HG02981 (cell line): ENCODE results near the gene CAPRIN2.
A peak's percentile ranks its signal among the peaks of the same experiment; 100 is the strongest.

Experiments used
- ATAC-seq: cut with Tn5 transposase; IDR thresholded peaks from one replicate; pipeline ENCODE4 v1.9.1; 2021; ENCODE audit warnings: mild to moderate bottlenecking, moderate library complexity; ENCODE audit not compliant: unreplicated experiment

Gene CAPRIN2, protein sequence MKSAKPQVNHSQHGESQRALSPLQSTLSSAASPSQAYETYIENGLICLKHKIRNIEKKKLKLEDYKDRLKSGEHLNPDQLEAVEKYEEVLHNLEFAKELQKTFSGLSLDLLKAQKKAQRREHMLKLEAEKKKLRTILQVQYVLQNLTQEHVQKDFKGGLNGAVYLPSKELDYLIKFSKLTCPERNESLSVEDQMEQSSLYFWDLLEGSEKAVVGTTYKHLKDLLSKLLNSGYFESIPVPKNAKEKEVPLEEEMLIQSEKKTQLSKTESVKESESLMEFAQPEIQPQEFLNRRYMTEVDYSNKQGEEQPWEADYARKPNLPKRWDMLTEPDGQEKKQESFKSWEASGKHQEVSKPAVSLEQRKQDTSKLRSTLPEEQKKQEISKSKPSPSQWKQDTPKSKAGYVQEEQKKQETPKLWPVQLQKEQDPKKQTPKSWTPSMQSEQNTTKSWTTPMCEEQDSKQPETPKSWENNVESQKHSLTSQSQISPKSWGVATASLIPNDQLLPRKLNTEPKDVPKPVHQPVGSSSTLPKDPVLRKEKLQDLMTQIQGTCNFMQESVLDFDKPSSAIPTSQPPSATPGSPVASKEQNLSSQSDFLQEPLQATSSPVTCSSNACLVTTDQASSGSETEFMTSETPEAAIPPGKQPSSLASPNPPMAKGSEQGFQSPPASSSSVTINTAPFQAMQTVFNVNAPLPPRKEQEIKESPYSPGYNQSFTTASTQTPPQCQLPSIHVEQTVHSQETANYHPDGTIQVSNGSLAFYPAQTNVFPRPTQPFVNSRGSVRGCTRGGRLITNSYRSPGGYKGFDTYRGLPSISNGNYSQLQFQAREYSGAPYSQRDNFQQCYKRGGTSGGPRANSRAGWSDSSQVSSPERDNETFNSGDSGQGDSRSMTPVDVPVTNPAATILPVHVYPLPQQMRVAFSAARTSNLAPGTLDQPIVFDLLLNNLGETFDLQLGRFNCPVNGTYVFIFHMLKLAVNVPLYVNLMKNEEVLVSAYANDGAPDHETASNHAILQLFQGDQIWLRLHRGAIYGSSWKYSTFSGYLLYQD

DNA sequence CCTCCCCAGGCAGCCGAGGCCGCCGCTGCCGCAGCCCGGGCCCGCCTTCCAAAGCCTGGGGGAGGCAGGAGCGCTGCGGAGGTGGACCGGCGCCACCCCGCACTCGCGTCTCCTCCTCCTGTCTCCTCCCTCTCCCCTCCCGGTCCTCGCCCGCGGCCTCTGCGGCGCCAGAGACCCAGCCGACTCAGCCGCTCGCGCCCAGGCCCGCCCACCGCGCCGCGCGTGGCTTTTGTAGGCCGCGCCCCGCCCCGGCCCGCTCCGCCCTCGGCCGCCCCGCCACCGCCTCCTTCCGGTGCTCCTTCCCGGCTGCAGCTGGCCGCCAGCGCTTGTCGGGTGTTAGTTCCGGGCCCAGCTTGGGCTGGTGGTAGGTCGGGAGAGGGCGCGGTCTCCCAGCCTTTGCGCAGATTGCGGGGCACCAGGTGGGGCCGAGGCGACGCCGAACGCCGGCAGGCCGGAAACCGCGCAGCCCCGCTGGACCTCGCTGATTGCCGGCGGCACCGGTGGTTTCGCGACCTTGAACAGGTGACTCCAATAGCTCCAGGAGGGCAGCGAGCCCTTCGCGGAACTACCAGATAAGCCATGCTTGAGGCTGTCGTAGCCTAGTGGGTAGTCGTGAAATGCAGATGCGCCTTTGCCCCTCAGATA lies at the start of gene CAPRIN2:
Gene CAPRIN2 (minus strand): TSS at position 202 of the 645 bp plus-strand sequence. CDS start 1,431 bp downstream, outside the sequence.
- ATAC-seq = peak; percentile 90

DNA sequence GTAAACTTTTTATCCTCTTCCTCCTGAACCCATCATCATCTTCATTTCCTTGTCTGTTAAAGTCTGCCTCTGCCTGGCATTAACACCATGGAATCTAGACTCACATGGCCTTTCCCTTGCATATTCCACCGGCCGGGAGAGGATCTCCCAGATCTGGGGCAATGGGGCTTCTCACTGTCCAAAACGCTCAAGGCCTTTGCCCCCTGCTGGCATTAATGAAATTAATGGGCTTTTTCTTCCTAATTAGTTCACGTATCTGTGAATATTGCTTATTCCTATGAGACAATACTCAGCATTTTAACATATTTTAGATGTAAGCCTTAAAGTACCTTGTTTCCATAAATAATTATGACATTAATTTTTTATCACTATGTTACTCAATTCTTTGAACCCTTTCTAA lies 42.9 kb upstream of the CAPRIN2 start:
- no peak for ATAC-seq

DNA sequence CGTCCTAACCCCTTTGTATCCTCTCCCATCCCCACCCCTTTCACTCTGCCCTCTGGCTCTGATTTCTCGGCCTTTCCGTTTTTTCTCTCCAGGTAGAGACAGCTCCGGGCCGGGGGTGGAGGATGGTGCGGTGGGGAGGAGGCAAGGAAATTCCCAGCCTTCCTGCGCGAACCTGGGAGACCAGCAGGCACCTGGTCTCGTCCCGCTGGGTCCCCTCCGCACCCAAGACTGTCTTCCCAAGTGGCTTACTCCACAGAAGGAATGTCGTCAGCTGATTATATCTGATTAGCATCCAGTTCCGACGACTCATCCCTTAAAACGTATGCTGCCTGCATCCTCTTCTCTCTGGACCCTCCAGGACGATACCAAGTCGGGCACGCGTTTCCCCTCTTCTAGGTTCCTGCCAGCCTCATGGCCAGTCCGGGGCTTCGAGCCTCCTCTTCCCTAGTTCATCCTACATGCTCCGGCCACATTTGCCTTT lies 42.2 kb upstream of the CAPRIN2 start:
- ATAC-seq = no peak

DNA sequence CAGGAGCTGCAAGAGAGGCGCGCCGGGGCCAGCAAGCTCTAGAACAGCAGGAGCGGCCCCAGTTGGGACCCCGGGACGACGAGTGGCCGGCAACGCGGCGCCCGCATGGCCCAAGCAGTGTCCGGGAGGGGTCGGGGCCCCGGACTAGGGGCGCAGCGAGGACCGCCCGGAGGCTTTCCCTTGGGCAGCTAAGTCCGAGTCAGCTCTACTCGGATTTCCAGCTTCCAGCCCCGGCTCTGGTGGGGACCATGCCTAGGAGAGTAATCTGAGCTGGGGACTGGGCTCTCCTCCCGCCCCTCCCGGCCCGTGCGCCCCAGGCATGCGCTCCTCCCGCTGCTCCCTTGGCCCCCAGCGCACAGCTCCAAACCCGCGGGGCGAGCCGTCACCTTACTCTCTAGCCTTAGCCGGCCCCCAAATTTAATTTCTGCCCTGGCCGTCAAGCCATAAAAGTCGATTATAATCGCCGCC lies 41.6 kb upstream of the CAPRIN2 start:
- no peak for ATAC-seq

DNA sequence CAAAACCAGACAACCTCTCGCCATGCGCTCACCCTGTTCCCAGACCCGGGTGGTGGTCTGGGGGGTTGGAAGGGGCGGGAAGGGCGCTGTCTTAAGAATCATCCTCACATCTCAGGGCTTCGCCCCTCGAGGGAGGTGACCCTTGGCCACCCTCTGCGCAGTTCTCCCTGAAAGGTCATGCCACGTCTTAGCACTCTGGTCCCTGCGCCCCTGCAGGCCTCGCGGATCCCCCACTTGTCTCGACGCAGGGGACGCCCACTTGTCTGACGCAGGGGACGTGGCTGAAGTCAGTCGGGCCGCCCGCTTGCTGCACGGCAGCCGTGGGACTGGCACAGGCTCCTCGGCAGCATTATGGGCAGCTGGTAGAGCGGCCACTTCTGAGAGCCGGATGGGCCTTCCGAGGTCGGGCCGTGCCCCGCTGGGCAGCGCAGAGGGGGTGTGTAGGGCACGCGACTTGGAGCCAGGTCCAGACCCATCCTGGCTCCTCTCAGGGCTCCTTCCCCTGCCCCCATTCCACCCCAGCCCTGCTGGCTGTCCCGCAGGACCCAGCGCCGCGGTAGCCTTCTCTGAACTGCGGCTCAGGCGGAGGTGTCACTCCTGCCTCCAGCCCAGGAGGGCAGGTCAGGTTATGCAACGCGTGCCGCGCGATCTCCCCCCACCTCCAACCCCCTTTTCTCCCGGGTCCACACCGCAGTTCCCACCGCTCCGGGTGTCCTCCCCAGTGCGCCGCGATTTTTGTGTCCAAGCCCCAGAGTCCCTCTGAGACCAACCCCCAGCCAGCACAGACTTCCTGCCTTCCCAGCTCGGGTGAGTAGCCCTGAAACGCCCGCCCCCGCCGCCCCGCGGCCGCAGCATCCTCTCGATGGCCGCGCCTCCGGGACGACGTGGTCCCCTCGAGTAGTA lies 40.9 kb upstream of the CAPRIN2 start:
- peak; percentile 82 for ATAC-seq

DNA sequence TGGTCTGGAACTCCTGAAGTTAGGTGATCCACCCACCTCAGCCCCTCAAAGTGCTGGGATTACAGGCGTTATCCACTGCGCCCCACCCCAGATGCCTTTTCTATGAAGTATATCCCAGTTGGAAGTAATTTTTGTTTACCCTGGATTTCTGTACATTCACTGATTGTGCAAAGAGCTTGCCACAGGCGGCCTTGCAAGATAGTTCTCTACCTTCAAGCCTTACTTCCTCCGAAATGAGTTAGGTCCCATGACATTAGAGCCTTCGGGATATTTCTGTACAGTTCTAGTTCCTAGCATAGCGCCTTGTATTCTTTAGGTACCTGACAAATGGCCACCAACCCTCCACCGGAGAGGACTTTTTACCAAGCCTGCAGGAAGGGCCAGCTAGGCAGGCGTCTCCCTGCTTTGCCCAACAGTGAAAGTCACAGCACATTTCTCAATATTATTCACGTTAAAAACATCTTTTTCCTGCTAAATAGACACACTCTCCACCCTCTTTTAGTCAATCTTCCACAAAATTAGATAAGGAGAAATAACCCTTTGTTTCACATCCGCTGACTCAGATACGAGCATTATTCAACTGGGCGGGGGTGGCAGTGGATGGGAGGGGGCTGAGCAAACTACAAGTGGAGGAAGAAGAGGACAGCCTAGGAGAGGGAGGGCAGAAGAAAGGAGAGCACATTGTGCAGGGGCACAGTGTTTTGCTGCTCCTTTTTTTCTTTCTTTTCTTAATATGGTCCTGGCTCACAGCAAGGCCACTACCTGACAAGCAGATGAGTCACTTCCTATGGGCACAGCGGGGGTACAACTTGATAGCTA lies 40.0 kb upstream of the CAPRIN2 start:
- ATAC-seq = no peak

DNA sequence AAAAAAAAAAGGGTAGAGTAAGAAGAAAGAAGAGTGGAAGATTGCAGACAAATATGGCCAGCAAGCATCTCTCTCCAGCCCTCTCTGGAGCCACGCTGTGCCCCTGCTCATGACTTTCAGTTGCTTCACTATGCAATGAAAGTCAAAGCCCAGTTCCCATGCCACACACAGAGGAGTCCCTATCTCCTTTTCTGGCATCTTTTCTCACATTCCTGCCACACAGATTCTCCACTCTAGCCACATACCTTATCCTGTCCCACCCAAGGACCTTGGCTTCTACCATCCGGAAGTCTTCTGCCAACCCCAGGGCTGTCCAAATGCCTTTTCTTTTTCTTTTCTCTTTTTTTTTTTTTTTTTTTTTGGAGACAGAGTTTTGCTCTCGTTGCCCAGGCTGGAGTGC lies 39.3 kb upstream of the CAPRIN2 start:
- no peak for ATAC-seq

DNA sequence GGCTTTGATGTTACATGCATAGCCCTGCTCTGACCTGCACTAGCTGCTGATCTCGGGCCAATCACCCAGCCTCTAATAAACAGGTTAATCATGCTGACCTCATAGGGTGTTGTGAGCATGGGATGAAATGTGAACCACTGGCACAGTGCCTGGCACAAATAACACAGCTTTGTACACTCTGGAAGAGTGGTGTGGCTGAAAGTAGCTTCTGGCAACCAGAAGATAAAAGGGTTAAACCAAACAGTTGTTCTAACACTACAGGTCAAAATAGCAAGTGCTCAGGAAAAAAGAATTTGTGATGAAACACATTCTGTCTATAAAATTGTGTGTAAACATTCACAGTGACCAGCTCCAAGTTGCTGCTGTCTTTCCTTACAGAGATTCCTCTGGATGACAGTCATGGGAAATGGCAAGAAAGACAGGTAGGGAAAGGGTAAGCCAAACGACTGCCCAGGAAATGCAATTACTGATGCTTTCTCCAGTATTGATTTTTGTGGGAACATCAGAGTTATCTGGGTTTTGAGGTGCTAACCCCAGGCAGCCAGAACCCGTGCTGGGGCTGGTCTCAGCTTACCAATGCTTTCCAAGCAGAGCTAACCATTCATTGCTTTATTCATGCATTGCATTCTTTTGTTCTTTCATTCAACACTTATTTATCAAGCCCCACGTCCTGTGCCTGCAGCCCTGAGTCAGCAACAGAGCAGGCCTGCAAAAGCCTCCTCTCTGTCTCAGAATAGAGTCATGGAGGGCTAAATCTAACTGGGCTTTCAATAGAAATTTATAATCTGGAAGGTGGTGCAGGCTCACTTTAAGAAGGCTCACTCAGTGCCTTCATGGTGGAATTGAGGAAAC lies 38.1 kb upstream of the CAPRIN2 start:
- ATAC-seq = no peak

DNA sequence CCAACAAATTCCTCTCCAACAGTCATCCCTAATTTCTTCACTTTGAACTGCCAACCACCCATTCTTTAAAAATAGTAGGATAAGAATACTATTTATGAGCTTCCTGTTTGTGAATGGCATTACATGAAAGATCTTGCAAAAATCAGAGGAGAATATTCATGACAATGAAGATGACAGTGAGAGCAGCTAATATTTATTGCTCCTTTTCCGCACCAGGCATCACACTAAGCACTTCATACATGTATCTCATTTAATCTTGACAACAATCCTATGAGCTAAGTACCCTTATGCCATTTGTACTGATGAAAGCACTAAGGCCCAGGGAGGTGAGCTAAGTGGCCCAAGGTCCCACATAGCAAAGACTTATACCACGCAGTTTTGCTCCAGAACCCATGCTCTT lies 37.3 kb upstream of the CAPRIN2 start:
- no peak for ATAC-seq

DNA sequence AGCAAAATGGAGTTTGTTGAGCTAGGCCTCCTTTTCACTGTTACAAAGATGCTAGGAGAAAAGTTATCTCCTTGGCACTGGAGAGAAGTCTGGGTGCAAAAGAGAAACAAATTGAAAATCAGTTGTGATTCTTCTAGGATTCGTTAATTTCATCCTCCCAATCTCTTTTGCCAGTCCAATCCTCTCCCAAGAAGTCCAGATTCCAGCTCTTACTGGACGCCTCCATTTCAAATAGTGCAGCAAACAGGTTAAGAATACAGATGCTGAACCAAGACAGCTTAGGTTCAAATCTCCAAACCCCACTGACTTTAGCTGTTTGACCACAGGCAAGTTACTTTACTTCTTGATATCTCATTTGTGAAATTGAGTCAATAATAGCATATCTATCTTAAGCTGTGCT lies 34.0 kb upstream of the CAPRIN2 start:
- ATAC-seq = no peak

DNA sequence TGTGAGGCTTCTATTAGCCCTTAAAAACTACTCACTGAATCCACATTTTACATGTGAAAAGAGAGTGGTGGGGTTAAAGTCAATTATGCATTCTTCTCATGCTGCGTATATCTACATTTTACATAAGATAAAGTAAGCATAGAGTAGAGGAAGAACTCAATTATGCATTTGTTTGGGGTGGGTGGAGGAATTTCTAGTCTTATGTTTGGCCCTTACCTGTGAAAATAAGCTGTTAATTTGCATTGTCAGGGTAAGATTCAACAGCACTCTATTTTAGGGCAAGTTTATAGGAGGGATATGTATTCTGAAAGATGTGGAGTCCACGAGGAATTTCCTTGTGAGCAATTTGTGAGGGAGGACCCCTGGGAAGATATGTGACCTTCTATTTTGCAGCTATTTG lies 30.9 kb upstream of the CAPRIN2 start:
- ATAC-seq = no peak

DNA sequence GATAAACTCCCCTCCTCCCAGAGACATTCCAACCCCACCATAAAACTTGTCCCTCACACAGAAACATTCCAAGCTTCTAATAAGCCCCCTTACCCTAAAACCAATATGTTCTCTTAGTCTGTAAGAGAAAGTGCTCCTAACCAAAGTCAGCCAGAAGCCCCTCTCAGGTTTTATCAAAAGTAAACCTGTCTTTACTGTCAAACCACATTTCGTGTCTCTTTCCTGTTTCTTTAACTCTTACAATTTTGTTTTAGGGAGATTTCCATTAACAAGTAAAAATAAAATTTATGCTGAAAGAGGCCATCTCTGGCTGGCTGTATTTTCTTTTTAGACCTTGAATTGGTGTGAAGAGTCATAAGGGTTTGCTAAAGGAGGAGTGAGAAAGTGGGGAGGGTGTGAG lies 29.8 kb upstream of the CAPRIN2 start:
- ATAC-seq = no peak

DNA sequence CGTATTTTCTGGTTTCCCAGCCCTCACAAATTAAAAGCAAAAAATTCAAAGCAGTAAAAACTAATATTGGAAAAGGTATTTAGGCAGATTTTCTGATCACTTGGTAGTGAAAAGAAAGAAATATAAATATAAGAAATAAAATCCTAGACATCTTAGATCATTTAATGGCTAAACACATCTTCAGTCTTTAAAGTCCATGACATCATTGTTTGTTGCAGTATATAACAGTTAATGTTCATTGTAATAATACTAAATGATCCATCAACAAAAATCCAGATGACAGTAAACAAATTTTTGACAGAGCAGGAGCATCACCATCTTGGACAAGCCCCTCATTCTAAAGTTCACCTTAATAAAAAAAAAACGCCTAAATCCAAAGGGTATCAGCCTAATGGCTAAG lies 29.2 kb upstream of the CAPRIN2 start:
- no peak for ATAC-seq

DNA sequence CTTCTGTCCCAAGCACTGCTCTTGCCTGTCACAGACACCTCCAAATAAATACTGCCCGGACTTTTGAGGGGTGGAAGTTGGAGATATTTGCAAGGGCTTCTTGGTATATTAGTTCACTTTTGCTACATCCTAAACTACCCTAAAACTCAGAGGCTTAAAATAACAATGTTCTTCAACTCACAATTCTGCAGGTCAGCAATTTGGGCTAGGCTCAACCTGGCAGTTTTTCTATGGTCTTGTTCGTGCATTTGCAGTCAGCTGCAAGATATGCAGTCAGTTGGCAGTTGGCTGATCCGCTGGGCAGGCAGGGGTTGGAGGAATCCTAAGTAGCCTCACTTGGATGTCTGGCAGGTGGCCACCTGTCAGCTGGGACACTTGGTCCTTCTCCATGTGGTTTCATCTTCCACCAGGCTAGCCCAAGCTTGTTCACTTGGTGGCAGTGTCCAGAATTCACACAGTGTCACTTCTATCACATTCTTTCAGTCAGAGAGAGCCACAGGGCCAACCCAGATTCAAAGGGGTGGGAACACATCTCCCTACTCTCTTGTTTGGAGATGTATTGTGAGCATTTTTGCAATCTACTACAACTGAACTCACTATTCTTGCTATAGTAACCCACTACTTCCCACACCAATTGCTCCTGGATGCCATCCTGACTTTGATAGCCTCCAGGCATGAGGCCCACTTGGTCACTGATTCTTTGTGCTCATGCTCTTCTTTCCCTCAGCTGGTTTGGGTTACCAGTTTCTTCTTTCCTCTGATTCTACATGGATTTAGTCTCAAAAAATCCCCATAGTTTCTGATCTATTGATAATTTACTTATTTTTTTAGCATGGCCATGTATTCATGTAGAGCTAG lies 27.8 kb upstream of the CAPRIN2 start:
- no peak for ATAC-seq

DNA sequence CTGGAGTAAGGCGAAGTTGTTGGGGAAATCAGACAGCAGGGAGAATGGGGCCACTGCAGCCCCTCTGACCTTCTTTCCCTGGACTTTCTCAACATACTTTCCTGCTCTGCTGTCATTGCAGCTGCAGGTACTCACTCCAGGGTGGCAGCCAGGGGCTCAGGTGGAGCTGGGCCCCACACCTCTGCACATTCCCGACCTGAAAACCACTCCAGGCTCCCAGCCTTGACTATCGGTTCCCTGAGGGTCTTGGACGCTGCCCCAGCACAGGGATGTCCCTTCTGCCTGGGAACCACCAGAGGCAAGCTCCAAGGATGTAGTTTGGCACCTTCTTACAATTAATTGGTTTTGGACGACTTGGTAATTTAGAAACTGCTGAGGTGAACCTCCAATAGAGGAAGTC lies 24.8 kb upstream of the CAPRIN2 start:
- ATAC-seq = no peak

DNA sequence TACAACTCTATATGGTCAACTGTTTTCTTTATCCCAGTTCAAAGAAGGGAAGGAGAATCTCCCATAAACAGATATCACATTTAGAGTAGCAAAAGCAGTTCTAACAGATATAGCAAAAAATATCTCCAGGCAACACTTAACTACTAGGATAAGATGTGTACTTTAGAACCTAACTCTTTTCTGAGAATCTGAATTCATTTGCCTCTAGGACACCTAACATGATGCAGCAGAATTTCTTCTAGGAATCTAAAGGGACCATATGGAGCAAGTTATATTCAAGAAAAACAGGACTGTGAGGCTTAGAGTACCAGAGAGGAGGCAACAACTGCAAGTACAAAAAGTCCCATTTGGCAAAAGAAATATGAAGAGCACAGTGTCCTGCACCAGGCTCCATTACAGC lies 24.4 kb upstream of the CAPRIN2 start:
- no peak for ATAC-seq

DNA sequence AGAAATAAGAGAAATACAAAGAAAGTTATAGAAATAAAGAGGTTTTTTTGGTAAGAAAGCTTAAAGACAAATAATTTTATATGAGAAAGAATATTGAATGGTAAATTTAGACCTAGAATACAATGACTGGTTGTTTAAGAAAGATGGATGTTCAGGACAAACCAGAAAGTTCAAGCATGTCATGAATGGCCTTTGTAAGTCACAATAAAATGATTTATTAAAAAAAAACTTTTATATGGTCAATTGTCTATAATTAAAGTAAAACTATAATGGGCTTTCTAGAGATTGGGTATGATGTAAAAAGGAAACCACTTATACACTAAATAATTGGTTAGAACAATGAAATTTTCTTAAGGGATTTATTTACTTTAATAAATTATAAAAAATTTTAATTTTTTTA lies 19.8 kb upstream of the CAPRIN2 start:
- ATAC-seq = no peak
